HepG2 (cell line): Measurements from ENCODE around the gene C19orf18. TPM values are rescaled to one million over a fixed set of nuclear protein-coding genes. Genes with fewer than 3 reads are reported as not detected.

Source experiments
- AHR ChIP-seq: IDR thresholded peaks from 2 replicates; pipeline ENCODE4 v1.6.1; 2018; ENCODE audit warnings: missing genetic modification reagents, missing compliant biosample characterization
- ARNTL ChIP-seq: sonication (generic); formaldehyde crosslinking; IDR thresholded peaks from 2 replicates; pipeline ENCODE4 v1.4.0; 2020; ENCODE audit warnings: mild to moderate bottlenecking, missing genetic modification reagents
- BCL6 ChIP-seq: IDR thresholded peaks from 2 replicates; pipeline ENCODE4 v1.6.1; 2016; ENCODE audit warnings: missing genetic modification reagents, missing compliant biosample characterization
- FOXC1 ChIP-seq: sonication (generic); formaldehyde crosslinking; IDR thresholded peaks from 2 replicates; pipeline ENCODE4 v1.8.0; 2022; ENCODE audit warnings: mild to moderate bottlenecking, missing genetic modification reagents, borderline replicate concordance
- JDP2 ChIP-seq: sonication (generic); formaldehyde crosslinking; IDR thresholded peaks from 2 replicates; pipeline ENCODE4 v1.8.1; 2022; ENCODE audit warnings: missing genetic modification reagents, borderline replicate concordance
- PHB2 ChIP-seq: fragments of 450-650 bp; IDR thresholded peaks from 2 replicates; pipeline ENCODE4 v1.6.1; 2018; ENCODE audit not compliant: partially characterized antibody
- SAFB2 ChIP-seq: sonication (generic); formaldehyde crosslinking; IDR thresholded peaks from 2 replicates; pipeline ENCODE4 v1.5.1; 2020; ENCODE audit warnings: missing genetic modification reagents, low read depth, mild to moderate bottlenecking, borderline replicate concordance
- ZNF883 ChIP-seq: sonication (generic); formaldehyde crosslinking; IDR thresholded peaks from 2 replicates; pipeline ENCODE4 v1.5.1; 2020; ENCODE audit warnings: mild to moderate bottlenecking, missing genetic modification reagents; ENCODE audit errors: not compliant biosample characterization
- polyA plus RNA-seq, 8 experiments: library from polyadenylated mRNA; depleted of rRNA in 3 of 8; stranded (reverse) in 7 of 8; unstranded in 1 of 8; fragments of >200 nt; fragmentation: Illumina TruSeq in 4 of 8; extraction: Trizol in 4 of 8; gene quantifications; 2 replicates each; pipeline versions ENCODE4 v1.2.1 to v1.2.3, GENCODE V29; 2011 to 2016; ENCODE audit warnings: low read depth in 4 of 8, missing spikeins in 1 of 8, mixed read lengths in 1 of 8; ENCODE audit not compliant: insufficient read depth in 1 of 8
- total RNA-seq, 5 experiments: library from RNA; depleted of rRNA; stranded (reverse); fragments of >200 nt; fragmentation: Illumina TruSeq; extraction: Trizol; gene quantifications; 2 replicates each; pipeline ENCODE4 v1.2.3, GENCODE V29; 2016; ENCODE audit warnings: low read depth in 1 of 5
- TF ChIP-seq, protein P1 (sequence below), 2 experiments: sonication (generic) in 1 of 2; formaldehyde crosslinking in 1 of 2; IDR thresholded peaks; 2 replicates each; pipeline versions ENCODE4 v1.6.1 to v1.9.0; 2014 to 2022; ENCODE audit warnings: antibody characterized with exemption in 1 of 2, borderline replicate concordance in 1 of 2, inconsistent platforms in 1 of 2, low read depth in 1 of 2, missing genetic modification reagents in 1 of 2
- TF ChIP-seq, protein P2 (sequence below): sonication (generic); IDR thresholded peaks from 2 replicates; pipeline ENCODE4 v1.6.1; 2016; ENCODE audit warnings: low read depth, borderline replicate concordance
- TF ChIP-seq, protein P3 (sequence below): sonication (generic); formaldehyde crosslinking; IDR thresholded peaks from 2 replicates; pipeline ENCODE4; 2020; ENCODE audit warnings: missing genetic modification reagents, mild to moderate bottlenecking, borderline replicate concordance
- TF ChIP-seq, protein P4 (sequence below): sonication (generic); formaldehyde crosslinking; conservative IDR thresholded peaks from 2 replicates; pipeline ENCODE4 v1.5.0; 2020; ENCODE audit warnings: missing genetic modification reagents

C19orf18 gene
- total and polyA plus RNA-seq, 2 of the 13 experiments (the other 11 are each of a cell fraction or from before 2014, with no cell fraction given): 0.38 to 0.55 TPM

DNA sequence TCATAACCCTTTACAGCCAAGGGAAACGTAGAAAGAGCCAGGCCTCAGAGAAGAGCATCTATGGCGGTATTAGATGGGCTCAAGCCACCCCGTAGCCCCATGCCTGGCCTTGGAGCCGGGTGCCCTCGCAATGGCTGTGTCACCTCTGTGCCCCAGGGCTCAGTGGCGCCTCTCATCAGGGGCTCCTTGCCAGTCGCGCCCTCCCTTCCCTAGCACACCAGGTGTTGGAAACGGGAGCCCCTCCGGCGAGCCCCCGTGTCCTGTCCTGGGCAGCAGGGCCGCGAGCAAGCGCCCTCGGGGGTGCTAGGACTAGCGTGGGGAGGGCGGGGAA is 27.3 kb downstream of the C19orf18 start (continued):
- TF ChIP-seq, protein P1, sequence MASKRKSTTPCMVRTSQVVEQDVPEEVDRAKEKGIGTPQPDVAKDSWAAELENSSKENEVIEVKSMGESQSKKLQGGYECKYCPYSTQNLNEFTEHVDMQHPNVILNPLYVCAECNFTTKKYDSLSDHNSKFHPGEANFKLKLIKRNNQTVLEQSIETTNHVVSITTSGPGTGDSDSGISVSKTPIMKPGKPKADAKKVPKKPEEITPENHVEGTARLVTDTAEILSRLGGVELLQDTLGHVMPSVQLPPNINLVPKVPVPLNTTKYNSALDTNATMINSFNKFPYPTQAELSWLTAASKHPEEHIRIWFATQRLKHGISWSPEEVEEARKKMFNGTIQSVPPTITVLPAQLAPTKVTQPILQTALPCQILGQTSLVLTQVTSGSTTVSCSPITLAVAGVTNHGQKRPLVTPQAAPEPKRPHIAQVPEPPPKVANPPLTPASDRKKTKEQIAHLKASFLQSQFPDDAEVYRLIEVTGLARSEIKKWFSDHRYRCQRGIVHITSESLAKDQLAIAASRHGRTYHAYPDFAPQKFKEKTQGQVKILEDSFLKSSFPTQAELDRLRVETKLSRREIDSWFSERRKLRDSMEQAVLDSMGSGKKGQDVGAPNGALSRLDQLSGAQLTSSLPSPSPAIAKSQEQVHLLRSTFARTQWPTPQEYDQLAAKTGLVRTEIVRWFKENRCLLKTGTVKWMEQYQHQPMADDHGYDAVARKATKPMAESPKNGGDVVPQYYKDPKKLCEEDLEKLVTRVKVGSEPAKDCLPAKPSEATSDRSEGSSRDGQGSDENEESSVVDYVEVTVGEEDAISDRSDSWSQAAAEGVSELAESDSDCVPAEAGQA (IDR thresholded peaks at IDR 0.05; ENCODE audit: low read depth): no peak
- TF ChIP-seq, protein P1 (CRISPR knock-in tag; IDR thresholded peaks at IDR 0.05; ENCODE audit: borderline replicate concordance): no peak
- TF ChIP-seq FOXC1 (no peak), PHB2 (no peak), AHR (CRISPR knock-in tag) (no peak), SAFB2 (no peak; the same call in 1 of the 2 replicates), BCL6 (CRISPR knock-in tag) (no peak), ZNF883 (CRISPR knock-in tag) (peak; percentile 33), JDP2 (CRISPR knock-in tag) (no peak), ARNTL (CRISPR knock-in tag) (no peak)
- TF ChIP-seq, protein P2, sequence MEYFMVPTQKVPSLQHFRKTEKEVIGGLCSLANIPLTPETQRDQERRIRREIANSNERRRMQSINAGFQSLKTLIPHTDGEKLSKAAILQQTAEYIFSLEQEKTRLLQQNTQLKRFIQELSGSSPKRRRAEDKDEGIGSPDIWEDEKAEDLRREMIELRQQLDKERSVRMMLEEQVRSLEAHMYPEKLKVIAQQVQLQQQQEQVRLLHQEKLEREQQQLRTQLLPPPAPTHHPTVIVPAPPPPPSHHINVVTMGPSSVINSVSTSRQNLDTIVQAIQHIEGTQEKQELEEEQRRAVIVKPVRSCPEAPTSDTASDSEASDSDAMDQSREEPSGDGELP: 0 out of 2 replicates have a peak, but pooled peaks have one; percentile 1
- TF ChIP-seq, protein P3, sequence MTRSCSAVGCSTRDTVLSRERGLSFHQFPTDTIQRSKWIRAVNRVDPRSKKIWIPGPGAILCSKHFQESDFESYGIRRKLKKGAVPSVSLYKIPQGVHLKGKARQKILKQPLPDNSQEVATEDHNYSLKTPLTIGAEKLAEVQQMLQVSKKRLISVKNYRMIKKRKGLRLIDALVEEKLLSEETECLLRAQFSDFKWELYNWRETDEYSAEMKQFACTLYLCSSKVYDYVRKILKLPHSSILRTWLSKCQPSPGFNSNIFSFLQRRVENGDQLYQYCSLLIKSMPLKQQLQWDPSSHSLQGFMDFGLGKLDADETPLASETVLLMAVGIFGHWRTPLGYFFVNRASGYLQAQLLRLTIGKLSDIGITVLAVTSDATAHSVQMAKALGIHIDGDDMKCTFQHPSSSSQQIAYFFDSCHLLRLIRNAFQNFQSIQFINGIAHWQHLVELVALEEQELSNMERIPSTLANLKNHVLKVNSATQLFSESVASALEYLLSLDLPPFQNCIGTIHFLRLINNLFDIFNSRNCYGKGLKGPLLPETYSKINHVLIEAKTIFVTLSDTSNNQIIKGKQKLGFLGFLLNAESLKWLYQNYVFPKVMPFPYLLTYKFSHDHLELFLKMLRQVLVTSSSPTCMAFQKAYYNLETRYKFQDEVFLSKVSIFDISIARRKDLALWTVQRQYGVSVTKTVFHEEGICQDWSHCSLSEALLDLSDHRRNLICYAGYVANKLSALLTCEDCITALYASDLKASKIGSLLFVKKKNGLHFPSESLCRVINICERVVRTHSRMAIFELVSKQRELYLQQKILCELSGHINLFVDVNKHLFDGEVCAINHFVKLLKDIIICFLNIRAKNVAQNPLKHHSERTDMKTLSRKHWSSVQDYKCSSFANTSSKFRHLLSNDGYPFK (CRISPR knock-in tag): no peak
- TF ChIP-seq, protein P4, sequence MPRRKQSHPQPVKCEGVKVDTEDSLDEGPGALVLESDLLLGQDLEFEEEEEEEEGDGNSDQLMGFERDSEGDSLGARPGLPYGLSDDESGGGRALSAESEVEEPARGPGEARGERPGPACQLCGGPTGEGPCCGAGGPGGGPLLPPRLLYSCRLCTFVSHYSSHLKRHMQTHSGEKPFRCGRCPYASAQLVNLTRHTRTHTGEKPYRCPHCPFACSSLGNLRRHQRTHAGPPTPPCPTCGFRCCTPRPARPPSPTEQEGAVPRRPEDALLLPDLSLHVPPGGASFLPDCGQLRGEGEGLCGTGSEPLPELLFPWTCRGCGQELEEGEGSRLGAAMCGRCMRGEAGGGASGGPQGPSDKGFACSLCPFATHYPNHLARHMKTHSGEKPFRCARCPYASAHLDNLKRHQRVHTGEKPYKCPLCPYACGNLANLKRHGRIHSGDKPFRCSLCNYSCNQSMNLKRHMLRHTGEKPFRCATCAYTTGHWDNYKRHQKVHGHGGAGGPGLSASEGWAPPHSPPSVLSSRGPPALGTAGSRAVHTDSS: 0 out of 2 replicates have a peak, but pooled peaks have one; percentile 33
